Measurements from ENCODE around the gene GAPT.

DNA sequence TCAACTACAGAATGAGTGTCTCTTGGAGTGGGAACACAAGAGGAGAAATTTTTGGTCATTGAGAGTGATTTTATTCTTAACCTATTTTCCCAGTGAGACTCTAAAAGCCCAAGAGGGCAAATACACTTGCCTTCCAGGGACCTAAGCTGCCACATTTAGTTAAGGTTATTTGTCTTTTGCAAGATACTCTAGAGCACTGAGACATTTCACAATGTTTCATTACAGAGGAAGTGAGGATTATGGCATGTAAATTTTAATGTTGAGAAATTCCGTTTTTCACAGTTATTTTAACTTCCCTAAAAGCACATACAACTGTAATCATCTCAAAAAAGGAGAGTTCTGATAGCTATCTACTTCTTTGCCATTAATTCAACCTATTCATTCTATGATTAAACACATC lies 53.0 kb downstream of the GAPT start:
- TF ChIP-seq ESRRA (IDR thresholded peaks at IDR 0.05; ENCODE audit: borderline replicate concordance, low read length) (no peak), CTCF (IDR thresholded peaks at IDR 0.05) (no peak), BCL3 (IDR thresholded peaks at IDR 0.05) (no peak), RCOR1 (IDR thresholded peaks at IDR 0.05; ENCODE audit: low read depth, low read length) (no peak)

All from A549 (cell line).